Aorta (tissue), 5 donors: Measurements from ENCODE around the gene CBLIF. TPM values are rescaled to one million over a fixed set of nuclear protein-coding genes. Genes with fewer than 3 reads are reported as not detected.
"Not testable (repeated sequence)": the region's sequence is repeated elsewhere in the genome, so short reads cannot be mapped to it uniquely, and the experiment has no call there.

Experiments used
- ATAC-seq: fragments of 200-7000 bp; cut with Tn5 transposase; one replicate; pipeline ENCODE4 v1.9.1; 2022; ENCODE audit warnings: moderate library complexity; ENCODE audit not compliant: low FRiP score
- DNase-seq, 2 donors: peaks; one replicate each; pipeline ENCODE4 v3.0.0-alpha.2; 2020
- H3K27ac ChIP-seq, 2 donors: one replicate each; pipeline ENCODE4 v1.5.1; 2013; ENCODE audit warnings: low read length in 2 of 2, mild to moderate bottlenecking in 2 of 2, moderate library complexity in 2 of 2, control low read depth in 1 of 2, inconsistent platforms in 1 of 2, low read depth in 1 of 2
- H3K27me3 ChIP-seq, 2 donors: one replicate each; pipeline ENCODE4 v1.6.1; 2013; ENCODE audit warnings: control low read depth in 1 of 2, low read length in 1 of 2, mild to moderate bottlenecking in 1 of 2, moderate library complexity in 1 of 2; ENCODE audit not compliant: insufficient read depth in 2 of 2, control insufficient read depth in 1 of 2
- H3K36me3 ChIP-seq, 2 donors: one replicate each; pipeline ENCODE4 v1.6.1; 2013; ENCODE audit warnings: control low read depth in 1 of 2, low read length in 1 of 2, mild to moderate bottlenecking in 1 of 2; ENCODE audit not compliant: insufficient read depth in 2 of 2, control insufficient read depth in 1 of 2
- H3K4me1 ChIP-seq, 2 donors: one replicate each; pipeline ENCODE4 v1.6.1; 2013; ENCODE audit warnings: low read length in 2 of 2, control low read depth in 1 of 2, mild to moderate bottlenecking in 1 of 2, moderate library complexity in 1 of 2; ENCODE audit not compliant: insufficient read depth in 2 of 2, control insufficient read depth in 1 of 2
- H3K4me3 ChIP-seq, 2 donors: one replicate each; pipeline ENCODE4 v1.5.1; 2013; ENCODE audit warnings: low read length in 2 of 2, control low read depth in 1 of 2, mild to moderate bottlenecking in 1 of 2
- H3K9me3 ChIP-seq: one replicate; pipeline ENCODE4 v1.6.1; 2013; ENCODE audit warnings: mild to moderate bottlenecking, low read length; ENCODE audit not compliant: control insufficient read depth
- WGBS, 2 donors: extraction: QIAGEN DNeasy Blood & Tissue Kit; methylation state at CpG; one replicate each; pipeline ENCODE4 v1.1.7; 2013; 5-methylcytosine and 5-hydroxymethylcytosine counted together
- intact Hi-C, 2 donors: fragments of 100-400 bp; cut with DNase I; formaldehyde crosslinking; loops; one replicate each; pipeline versions ENCODE4 v1.14.2 to v1.15.0; 2022
- long read RNA-seq, 2 donors: library from polyadenylated mRNA; unstranded; transcript quantifications; one replicate each; pipeline ENCODE4 v2.0.0, GENCODE V29; 2020 to 2021
- polyA plus RNA-seq, 2 donors: library from polyadenylated mRNA; stranded (reverse); fragments of 200-250 nt; gene quantifications; one replicate each; pipeline ENCODE4 v1.2.3, GENCODE V29; 2013
- total RNA-seq, 2 donors: library from RNA; stranded (reverse); fragmentation: NEBNext Ultra II Directional; extraction: Animal tissue kit (Norgen Biotek cat#: 25700); gene quantifications; one replicate each; pipeline ENCODE4 v1.2.1, GENCODE V29; 2021
- donor health status: healthy with polysubstance abuse.
- donor health status: Bipolar disorder and iron deficiency.
- donor health status: DM: no; HTN: no; CAD: no.
- donor health status: DM: no; HTN: no; CAD: no.
- donor health status: DM: yes; HTN: yes; CAD: no.

Gene CBLIF
- total RNA-seq (not detected), polyA plus RNA-seq (under 1 TPM in 1 of 2 donors, not detected in 1; 0.05 TPM)
- long read RNA-seq, donor 1: 0 reads
- long read RNA-seq, donor 2: 0 reads

GRCh38 chr11:59845399-59845798 lies at the start of gene CBLIF:
CBLIF (minus strand) TSS chr11:59845499; CDS start chr11:59845453, 46 bp downstream.
- no peak for ATAC-seq
- Histone ChIP-seq H3K4me3 (no peak within 1 kb of the TSS), H3K27me3 (no peaks in the 10 kb centered on the region), H3K4me1 (no peaks in the 10 kb centered on the region), H3K27ac (no peak within 1 kb of the TSS), H3K9me3 (no peaks in the 10 kb centered on the region), H3K36me3 (no peaks in the 10 kb centered on the region)
- DNase-seq: no peak
- intact Hi-C loops: no loop called here
- 73% methylated on average over 4 of the region's 4 CpGs for WGBS, 2 donors

GRCh38 chr11:59894616-59895015 lies 49.3 kb upstream of the CBLIF start:
- intact Hi-C loops: no loop called here
- H3K4me3 ChIP-seq: no peak overlapping the region

GRCh38 chr11:59891781-59892181 lies 46.5 kb upstream of the CBLIF start:
- Histone ChIP-seq H3K4me3 (no peak overlapping the region), H3K4me1 (no peaks in the 10 kb centered on the region), H3K36me3 (no peaks in the 10 kb centered on the region), H3K27me3 (no peaks in the 10 kb centered on the region), H3K27ac (no peak overlapping the region), H3K9me3 (peaks cover 2% of the 10 kb centered on the region)
- 12 to 14% methylated on average over 4 of the region's 4 CpGs for WGBS, 2 donors
- intact Hi-C loops: no loop called here
- ATAC-seq (no peak), DNase-seq (no peak)

More at GRCh38 chr11:59894616-59895015, 49.3 kb upstream of the CBLIF start:
- H3K27me3 ChIP-seq: no peaks in the 10 kb centered on the region
- H3K27ac ChIP-seq: no peak overlapping the region
- 89 to 100% methylated on average over 1 of the region's 1 CpG for WGBS, 2 donors
- H3K9me3 ChIP-seq: peaks cover 2% of the 10 kb centered on the region
- ATAC-seq (no peak), DNase-seq (no peak)
- H3K4me1 ChIP-seq: no peaks in the 10 kb centered on the region
- H3K36me3 ChIP-seq: no peaks in the 10 kb centered on the region

- H3K9me3 ChIP-seq, ATAC-seq, intact Hi-C loops, H3K4me1 ChIP-seq, H3K4me3 ChIP-seq, H3K36me3 ChIP-seq, H3K27ac ChIP-seq, H3K27me3 ChIP-seq, DNase-seq: not testable (repeated sequence)
Observed at GRCh38 chr11:59887156-59887555, 41.9 kb upstream of the CBLIF start.

GRCh38 chr11:59883597-59883996 lies 38.3 kb upstream of the CBLIF start:
- Histone ChIP-seq H3K4me3 (no peak overlapping the region), H3K4me1 (no peaks in the 10 kb centered on the region), H3K9me3 (no peaks in the 10 kb centered on the region), H3K36me3 (no peaks in the 10 kb centered on the region), H3K27me3 (peaks cover 0 to 1% of the 10 kb centered on the region in 2 donors), H3K27ac (no peak overlapping the region)
- ATAC-seq (no peak), DNase-seq (no peak)
- intact Hi-C loops: no loop called here
- WGBS, 2 donors: 92 to 93% methylated on average over 1 of the region's 1 CpG

- no peak for ATAC-seq
- Histone ChIP-seq H3K27me3 (no peaks in the 10 kb centered on the region), H3K36me3 (no peaks in the 10 kb centered on the region), H3K4me1 (no peaks in the 10 kb centered on the region), H3K4me3 (no peak overlapping the region), H3K9me3 (no peaks in the 10 kb centered on the region), H3K27ac (no peak overlapping the region)
- WGBS, 2 donors: 66 to 71% methylated on average over 1 of the region's 1 CpG
- DNase-seq: no peak
- intact Hi-C loops: no loop called here
Observed at GRCh38 chr11:59879567-59879966, 34.3 kb upstream of the CBLIF start.

- no peak within 1 kb of the TSS for H3K4me3 ChIP-seq
- no peaks in the 10 kb centered on the region for H3K4me1 ChIP-seq
- no peaks in the 10 kb centered on the region for H3K9me3 ChIP-seq
- no peak for ATAC-seq
- 63 to 74% methylated on average over 5 of the region's 5 CpGs for WGBS, 2 donors
- intact Hi-C loops: no loop called here
- no peak within 1 kb of the TSS for H3K27ac ChIP-seq
- no peaks in the 10 kb centered on the region for H3K27me3 ChIP-seq
- H3K36me3 ChIP-seq: no peaks in the 10 kb centered on the region
- no peak for DNase-seq
Observed at GRCh38 chr11:59878575-59878974, 33.3 kb upstream of the CBLIF start, which contains the start of gene OOSP3. OOSP3 (plus strand) TSS chr11:59878782; CDS start chr11:59878809, 27 bp downstream.

- Histone ChIP-seq H3K9me3 (no peaks in the 10 kb centered on the region), H3K4me1 (no peaks in the 10 kb centered on the region), H3K27me3 (no peaks in the 10 kb centered on the region), H3K4me3 (no peak overlapping the region), H3K27ac (no peak overlapping the region), H3K36me3 (no peaks in the 10 kb centered on the region)
- intact Hi-C loops: no loop called here
- DNase-seq (no peak), ATAC-seq (no peak)
Observed at GRCh38 chr11:59877784-59878183, 32.5 kb upstream of the CBLIF start.

GRCh38 chr11:59877325-59877724 lies 32.0 kb upstream of the CBLIF start:
- no peak for DNase-seq
- no peak for ATAC-seq
- Histone ChIP-seq H3K4me1 (no peaks in the 10 kb centered on the region), H3K27me3 (no peaks in the 10 kb centered on the region), H3K36me3 (no peaks in the 10 kb centered on the region), H3K4me3 (no peak overlapping the region), H3K27ac (no peak overlapping the region), H3K9me3 (no peaks in the 10 kb centered on the region)
- intact Hi-C loops: no loop called here
